IPS-18a (cell line): ENCODE measurements around the gene MR1.

Experiments used
- H3K27ac ChIP-seq: one replicate; pipeline ENCODE4 v1.5.1; 2013; ENCODE audit warnings: low read length
- H3K27me3 ChIP-seq: one replicate; pipeline ENCODE4 v1.6.1; 2013; ENCODE audit warnings: mild to moderate bottlenecking, low read length; ENCODE audit not compliant: control insufficient read depth, insufficient read depth
- H3K36me3 ChIP-seq: one replicate; pipeline ENCODE4 v1.6.1; 2013; ENCODE audit warnings: low read depth, low read length; ENCODE audit not compliant: control insufficient read depth
- H3K4me1 ChIP-seq: one replicate; pipeline ENCODE4 v1.6.1; 2013; ENCODE audit warnings: low read depth, low read length; ENCODE audit not compliant: control insufficient read depth
- H3K4me3 ChIP-seq: one replicate; pipeline ENCODE4 v1.5.1; 2013; ENCODE audit warnings: low read length
- H3K9ac ChIP-seq: one replicate; pipeline ENCODE4 v1.6.1; 2013; ENCODE audit warnings: mild to moderate bottlenecking, low read length, moderate library complexity
- H3K9me3 ChIP-seq: one replicate; pipeline ENCODE4 v1.6.1; 2013; ENCODE audit warnings: low read depth, low read length; ENCODE audit not compliant: control insufficient read depth

The MR1 gene

DNA sequence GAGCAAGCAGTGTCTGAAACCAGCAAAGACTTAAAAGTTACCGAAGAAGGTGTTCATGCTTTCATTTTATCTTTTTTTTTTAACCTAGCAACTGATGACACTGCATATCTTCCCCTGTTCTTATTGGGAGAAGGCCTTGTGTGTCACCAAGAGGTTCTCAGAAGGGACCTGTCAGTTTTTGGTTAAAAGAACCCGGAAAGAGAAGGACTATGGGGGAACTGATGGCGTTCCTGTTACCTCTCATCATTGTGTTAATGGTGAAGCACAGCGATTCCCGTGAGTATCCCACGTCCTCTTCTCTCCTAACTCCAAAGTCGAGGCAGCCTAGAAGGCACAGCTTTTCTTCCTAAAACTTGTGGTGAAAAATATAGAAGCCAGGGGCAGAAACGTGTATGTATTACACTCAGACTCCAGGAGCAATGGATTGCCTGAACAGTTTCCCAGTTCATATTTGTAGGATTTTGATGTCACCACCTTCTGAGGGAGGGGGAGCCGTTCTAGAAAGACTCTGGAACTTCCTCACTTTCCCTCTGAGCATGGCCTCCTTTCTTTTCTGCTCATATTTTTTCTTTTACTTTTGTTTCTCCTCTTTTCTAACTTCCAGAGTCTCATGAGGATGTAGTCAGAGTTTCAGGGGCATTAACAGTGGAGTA lies at the start of gene MR1:
MR1 (plus strand) TSS at position 185 of the 653 bp plus-strand sequence; CDS start at position 210, 25 bp downstream.
- H3K27me3 ChIP-seq = no peaks in the 10 kb centered on the region

DNA sequence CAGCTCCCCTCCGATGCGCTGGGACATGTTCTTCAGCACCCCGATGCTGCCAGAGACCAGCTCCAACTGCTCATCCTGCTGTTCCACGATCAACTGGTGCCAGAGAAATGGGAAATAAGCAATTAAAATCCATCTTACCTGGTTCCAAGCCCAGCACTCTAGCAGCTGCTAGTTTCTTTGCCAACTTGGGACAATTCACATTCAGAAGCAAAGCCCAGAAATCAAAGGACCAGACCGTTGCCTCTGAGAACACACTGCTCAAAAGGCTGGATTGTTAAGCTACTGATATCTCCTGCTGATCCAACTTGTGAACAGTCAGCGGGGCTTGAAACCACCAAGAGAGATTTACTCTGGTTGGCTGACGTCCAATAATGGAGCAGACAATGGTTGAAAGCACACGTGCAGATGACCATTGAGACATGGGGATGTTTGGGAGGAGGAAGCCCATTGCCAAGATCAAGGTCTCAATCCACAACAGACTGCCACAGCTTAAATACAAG lies 45.5 kb upstream of the MR1 start:
- no peak overlapping the region for H3K27ac ChIP-seq
- H3K27me3 ChIP-seq = no peaks in the 10 kb centered on the region
- peaks cover 76% of the 10 kb centered on the region for H3K36me3 ChIP-seq

More for the DNA sequence above, at the start of gene MR1:
- H3K27ac ChIP-seq = no peak within 1 kb of the TSS
- no peaks in the 10 kb centered on the region for H3K36me3 ChIP-seq
- H3K4me1 ChIP-seq = no peaks in the 10 kb centered on the region
- H3K9ac ChIP-seq = no peak within 1 kb of the TSS
- H3K4me3 ChIP-seq = no peak within 1 kb of the TSS
- H3K9me3 ChIP-seq = no peaks in the 10 kb centered on the region

DNA sequence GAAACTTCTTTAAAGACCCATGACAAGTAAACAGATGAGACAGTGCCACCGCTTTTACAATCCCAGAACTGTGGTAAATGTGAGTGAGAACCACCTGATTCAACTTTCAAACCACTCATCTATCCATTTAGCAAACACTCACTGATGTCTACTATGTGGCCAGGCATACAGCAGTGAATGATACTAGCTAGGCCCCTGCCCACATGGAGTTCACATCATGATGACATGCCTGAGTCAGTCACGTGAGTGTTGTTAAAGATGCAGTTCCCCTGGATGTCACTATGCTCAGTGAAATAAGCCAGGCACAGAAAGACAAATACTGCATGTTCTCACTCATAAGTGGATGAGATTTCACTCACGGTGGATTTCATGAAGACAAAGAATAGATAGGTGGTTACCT lies 39.5 kb upstream of the MR1 start:
- Histone ChIP-seq H3K27ac (no peak overlapping the region), H3K4me3 (no peak overlapping the region), H3K9me3 (no peaks in the 10 kb centered on the region), H3K36me3 (peaks cover 37% of the 10 kb centered on the region), H3K9ac (no peak overlapping the region), H3K4me1 (no peaks in the 10 kb centered on the region), H3K27me3 (no peaks in the 10 kb centered on the region)

More for the DNA sequence above, 45.5 kb upstream of the MR1 start:
- H3K9ac ChIP-seq = no peak overlapping the region
- H3K4me3 ChIP-seq = no peak overlapping the region
- no peaks in the 10 kb centered on the region for H3K4me1 ChIP-seq
- H3K9me3 ChIP-seq = no peaks in the 10 kb centered on the region

DNA sequence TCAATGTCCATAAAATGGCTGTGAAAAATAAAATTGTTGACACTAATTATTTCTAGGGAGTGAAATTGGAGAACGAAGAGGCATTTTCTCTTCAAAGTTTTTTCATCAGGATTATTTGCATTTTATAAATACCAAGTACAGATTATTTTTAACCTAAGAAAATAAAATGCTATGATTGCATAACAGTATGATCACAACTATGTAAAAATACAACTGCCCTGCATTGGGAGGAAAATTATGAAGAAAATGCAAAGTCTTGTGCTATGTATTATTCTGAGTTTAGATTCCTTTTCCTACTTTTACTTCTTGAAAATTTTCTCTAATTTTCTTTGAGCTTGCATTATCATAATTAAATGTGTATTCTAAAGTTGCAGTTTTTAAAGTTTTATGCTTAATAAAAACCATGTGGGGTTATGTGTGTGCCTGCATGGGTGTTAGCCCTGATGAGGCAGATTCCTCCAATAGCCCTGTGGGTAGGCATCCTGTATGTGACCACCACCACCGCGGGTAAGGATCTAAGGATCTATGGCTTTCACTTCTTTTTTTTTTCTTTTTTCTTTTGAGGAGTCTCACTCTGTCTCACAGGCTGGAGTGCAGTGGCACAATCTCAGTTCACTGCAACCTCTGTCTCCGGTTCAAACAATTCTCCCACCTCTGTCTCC lies 35.8 kb upstream of the MR1 start:
- Histone ChIP-seq H3K9me3 (no peaks in the 10 kb centered on the region), H3K4me3 (no peak overlapping the region), H3K27ac (no peak overlapping the region), H3K27me3 (no peaks in the 10 kb centered on the region), H3K9ac (no peak overlapping the region), H3K36me3 (peaks cover 21% of the 10 kb centered on the region), H3K4me1 (no peaks in the 10 kb centered on the region)

DNA sequence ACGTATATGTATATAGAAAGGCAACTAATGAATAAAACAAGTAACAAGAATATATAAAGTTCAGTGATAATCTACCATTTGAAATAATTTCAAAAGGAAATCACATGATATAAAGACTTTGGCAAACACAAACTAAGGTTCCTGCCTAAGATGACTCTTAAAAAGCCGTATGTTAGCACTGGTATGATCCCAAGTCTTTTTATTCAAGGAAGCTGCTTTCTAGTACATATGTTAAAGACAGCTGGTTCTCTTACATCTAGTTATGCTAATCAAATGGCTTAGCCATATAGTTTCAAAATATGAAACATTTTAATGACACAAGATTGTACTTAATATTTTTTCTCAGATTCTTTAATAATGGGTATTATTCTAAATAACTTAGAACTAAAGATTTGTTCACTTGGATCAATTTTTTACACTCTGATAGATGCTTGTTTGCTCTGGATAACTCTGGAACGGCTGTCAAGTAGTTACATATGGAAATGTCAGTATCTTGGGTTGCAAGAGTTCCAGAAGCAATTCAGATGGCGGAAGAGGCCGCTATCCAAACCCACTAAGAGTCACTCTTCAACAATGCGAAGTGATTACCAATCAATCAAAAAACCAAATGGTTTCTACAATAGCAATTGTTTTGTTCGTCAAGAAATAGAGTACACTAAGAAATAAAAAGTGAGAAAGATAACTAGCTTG lies 32.5 kb upstream of the MR1 start:
- Histone ChIP-seq H3K27me3 (no peaks in the 10 kb centered on the region), H3K36me3 (peaks cover 44% of the 10 kb centered on the region), H3K4me3 (no peak overlapping the region), H3K4me1 (no peaks in the 10 kb centered on the region), H3K9ac (no peak overlapping the region), H3K9me3 (no peaks in the 10 kb centered on the region), H3K27ac (no peak overlapping the region)

DNA sequence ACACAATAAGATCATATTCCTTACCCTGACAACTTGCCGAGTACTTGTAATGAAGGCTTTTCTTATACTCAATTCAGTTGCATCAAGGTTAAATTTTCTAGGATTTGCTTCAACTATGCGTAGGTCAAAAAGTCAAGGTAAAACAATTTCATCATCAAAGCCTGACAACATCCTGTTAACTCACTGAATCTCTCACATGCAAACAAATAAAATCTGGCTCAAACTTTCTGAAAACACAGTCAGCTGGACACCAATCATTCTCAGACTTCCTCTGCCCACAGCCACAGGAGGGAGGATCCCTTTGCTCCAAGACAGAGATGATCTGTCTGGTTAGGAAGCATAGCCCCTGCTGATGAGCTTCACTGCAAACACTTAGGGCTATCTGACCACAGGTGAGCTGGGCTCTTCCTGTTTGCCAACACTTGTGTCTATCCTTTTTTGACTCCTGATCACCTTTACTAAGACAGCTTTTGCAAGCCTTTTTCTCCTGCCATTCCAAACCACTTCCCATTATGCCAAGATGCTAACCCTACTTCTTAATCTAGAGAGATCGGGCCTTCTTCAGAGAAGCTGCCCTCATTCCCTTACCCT lies 31.1 kb upstream of the MR1 start:
- Histone ChIP-seq H3K36me3 (peaks cover 44% of the 10 kb centered on the region), H3K27me3 (no peaks in the 10 kb centered on the region), H3K9me3 (no peaks in the 10 kb centered on the region), H3K9ac (no peak overlapping the region), H3K27ac (no peak overlapping the region), H3K4me1 (no peaks in the 10 kb centered on the region), H3K4me3 (no peak overlapping the region)

DNA sequence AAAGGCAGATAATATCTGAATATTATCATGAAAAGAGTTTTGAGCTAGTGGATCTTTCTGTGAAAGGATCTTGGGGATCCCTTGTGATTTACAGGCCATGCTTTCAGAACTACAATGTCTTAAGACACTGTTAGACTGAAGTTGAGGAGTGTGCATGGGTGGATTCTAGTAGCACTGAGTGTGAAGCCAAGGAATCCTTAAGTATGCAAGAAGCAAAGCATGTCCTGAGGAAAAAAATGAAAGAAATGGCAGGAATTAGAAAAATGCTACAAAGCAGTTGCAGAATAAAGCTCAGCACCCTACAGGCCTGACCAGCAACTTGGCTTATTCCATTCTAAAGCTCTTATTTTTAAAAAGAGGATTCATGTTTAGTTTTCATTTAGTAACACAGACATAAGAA lies 23.0 kb upstream of the MR1 start:
- H3K4me3 ChIP-seq = no peak overlapping the region
- no peak overlapping the region for H3K9ac ChIP-seq
- H3K4me1 ChIP-seq = no peaks in the 10 kb centered on the region
- H3K27me3 ChIP-seq = no peaks in the 10 kb centered on the region
- no peak overlapping the region for H3K27ac ChIP-seq
- H3K9me3 ChIP-seq = no peaks in the 10 kb centered on the region
- H3K36me3 ChIP-seq = no peaks in the 10 kb centered on the region

DNA sequence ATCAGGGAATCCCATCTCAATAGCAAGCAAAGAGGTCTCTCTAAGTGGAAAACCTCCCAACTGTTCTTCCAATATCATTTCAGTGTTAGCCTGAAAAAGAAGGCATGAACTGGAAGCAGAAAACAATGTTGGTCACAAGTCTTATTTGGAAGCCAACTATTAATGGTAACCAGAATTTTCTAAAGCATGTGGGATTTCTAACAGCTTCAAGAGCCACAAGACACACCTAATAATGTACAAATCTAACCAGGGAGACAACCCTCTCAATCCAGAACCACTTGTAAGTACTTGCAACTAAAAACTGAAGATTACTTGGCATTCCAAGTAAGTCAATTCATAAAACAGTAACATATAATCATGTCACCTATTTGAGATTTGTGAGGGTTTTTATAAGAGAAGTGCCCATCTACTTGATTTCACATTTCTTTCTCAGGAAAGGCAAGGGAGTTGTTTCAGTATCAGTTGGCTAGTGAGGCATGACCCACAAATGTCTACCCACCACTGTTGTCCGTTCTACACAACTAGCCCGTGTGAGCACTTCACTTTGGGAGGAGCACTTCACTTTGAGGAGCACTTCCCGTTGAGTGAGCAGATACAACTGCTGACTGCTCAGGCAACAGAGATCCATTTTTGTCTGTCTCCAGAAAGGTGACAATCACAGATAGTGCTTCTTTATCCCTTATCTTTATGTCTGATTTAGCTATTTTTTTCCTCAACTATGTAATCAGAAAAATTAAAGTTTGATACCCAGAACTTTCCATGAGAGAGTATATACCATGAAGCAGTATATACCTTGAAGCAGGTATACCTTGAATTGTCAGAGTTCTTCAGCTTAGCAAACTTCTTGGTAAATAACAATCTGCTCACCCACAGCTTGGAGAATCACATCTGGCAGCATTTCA lies 22.2 kb upstream of the MR1 start:
- H3K27ac ChIP-seq = no peak overlapping the region
- H3K36me3 ChIP-seq = no peaks in the 10 kb centered on the region
- no peaks in the 10 kb centered on the region for H3K9me3 ChIP-seq
- no peaks in the 10 kb centered on the region for H3K27me3 ChIP-seq
- no peak overlapping the region for H3K9ac ChIP-seq
- H3K4me3 ChIP-seq = no peak overlapping the region
- H3K4me1 ChIP-seq = no peaks in the 10 kb centered on the region

DNA sequence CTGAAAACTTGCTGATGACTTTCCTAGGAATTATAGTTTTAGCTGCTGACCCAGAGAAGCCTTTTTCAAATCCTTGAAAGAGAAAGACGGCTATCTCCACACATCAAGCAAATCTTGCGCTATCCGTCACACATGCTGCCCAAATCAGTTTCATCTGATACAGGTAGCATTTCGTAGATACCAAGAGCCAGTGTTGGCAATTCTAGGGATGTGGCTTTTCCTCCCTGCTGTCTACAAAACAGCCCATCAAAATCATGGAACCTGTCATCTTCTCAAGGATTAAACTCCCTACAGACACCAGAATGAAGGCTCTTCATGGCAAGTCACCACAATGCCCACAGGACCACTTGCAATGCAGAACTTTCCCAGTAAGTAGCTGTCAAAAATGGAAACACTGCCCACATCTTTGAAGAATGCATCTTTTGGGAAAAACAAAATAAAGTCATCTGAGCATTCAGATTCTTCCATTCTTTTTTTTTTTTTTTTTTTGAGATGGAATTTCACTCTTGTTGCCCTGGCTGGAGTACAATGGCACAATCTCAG lies 21.5 kb upstream of the MR1 start:
- no peak overlapping the region for H3K9ac ChIP-seq
- no peaks in the 10 kb centered on the region for H3K9me3 ChIP-seq
- no peaks in the 10 kb centered on the region for H3K27me3 ChIP-seq
- H3K4me1 ChIP-seq = no peaks in the 10 kb centered on the region
- no peaks in the 10 kb centered on the region for H3K36me3 ChIP-seq
- H3K27ac ChIP-seq = no peak overlapping the region
- no peak overlapping the region for H3K4me3 ChIP-seq

DNA sequence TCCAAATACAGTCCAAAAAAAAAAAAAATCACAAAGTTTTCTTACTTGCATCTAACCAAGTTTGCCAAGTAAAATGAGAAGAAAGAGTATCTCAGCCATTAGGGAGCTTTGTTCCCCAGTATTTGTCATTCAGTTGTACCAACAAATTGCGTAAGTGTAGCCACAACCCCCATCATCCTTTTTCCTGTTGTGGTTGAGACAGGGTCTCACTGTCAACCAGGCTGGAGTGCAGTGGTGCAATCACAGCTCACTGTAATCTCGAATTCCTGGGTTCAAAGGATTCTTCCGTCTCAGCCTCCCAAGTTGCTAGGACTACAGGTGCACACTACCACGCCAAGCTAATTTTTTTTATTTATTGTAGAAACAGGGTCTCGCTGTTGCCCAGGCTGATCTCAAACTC lies 20.6 kb upstream of the MR1 start:
- no peak overlapping the region for H3K4me3 ChIP-seq
- no peaks in the 10 kb centered on the region for H3K4me1 ChIP-seq
- no peak overlapping the region for H3K27ac ChIP-seq
- H3K9me3 ChIP-seq = no peaks in the 10 kb centered on the region
- no peaks in the 10 kb centered on the region for H3K27me3 ChIP-seq
- H3K9ac ChIP-seq = no peak overlapping the region
- H3K36me3 ChIP-seq = no peaks in the 10 kb centered on the region
